Measurements from ENCODE around the gene TLX2. TPM values are rescaled to one million over a fixed set of nuclear protein-coding genes. Genes with fewer than 3 reads are reported as not detected.

TLX2 gene
- total and polyA plus RNA-seq, 7 donors, result not detected

DNA sequence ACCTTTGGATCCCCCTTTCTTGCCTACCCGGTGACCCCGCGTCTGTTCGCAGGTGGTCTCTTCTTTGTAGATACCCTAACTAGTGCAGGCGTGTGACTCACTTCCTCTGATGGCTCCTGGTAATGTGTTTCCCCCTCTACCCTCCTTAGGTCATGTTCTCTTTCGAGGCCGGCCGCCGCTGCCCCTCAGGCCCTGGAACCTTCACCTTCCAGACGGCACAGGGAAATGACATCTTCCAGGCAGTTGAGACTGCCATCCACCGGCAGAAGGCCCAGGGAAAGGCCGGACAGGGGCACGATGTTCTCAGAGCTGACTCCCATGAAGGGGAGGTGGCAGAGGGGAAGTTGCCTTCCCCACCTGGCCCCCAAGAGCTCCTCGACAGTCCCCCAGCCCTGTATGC, 41.9 kb downstream of the TLX2 start:
- no peaks in the 10 kb centered on the region for H3K36me3 ChIP-seq (ENCODE audit: insufficient read depth in 1 of 2, low read depth in 1 of 2)
- H3K4me1 ChIP-seq, result peaks cover 10% of the 10 kb centered on the region
- DNase-seq, result no peak
- H3K27me3 ChIP-seq (ENCODE audit: insufficient read depth in 3 of 3, low read length in 2 of 3), result peaks cover 0 to 56% (median 15%) of the 10 kb centered on the region in 3 donors
- intact Hi-C loops (cut with DNase I), result no loop called here
- no peak overlapping the region for H3K27ac ChIP-seq
- TF ChIP-seq, protein P1, sequence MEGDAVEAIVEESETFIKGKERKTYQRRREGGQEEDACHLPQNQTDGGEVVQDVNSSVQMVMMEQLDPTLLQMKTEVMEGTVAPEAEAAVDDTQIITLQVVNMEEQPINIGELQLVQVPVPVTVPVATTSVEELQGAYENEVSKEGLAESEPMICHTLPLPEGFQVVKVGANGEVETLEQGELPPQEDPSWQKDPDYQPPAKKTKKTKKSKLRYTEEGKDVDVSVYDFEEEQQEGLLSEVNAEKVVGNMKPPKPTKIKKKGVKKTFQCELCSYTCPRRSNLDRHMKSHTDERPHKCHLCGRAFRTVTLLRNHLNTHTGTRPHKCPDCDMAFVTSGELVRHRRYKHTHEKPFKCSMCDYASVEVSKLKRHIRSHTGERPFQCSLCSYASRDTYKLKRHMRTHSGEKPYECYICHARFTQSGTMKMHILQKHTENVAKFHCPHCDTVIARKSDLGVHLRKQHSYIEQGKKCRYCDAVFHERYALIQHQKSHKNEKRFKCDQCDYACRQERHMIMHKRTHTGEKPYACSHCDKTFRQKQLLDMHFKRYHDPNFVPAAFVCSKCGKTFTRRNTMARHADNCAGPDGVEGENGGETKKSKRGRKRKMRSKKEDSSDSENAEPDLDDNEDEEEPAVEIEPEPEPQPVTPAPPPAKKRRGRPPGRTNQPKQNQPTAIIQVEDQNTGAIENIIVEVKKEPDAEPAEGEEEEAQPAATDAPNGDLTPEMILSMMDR (IDR thresholded peaks at IDR 0.05), result no peak
- 80 to 90% (median 82%) methylated on average over 13 to 14 of the region's 14 CpGs for WGBS, 3 donors
- H3K4me3 ChIP-seq, result peak overlapping the region; percentile 76
- no peaks in the 10 kb centered on the region for H3K9me3 ChIP-seq
- ATAC-seq, result no peak

DNA sequence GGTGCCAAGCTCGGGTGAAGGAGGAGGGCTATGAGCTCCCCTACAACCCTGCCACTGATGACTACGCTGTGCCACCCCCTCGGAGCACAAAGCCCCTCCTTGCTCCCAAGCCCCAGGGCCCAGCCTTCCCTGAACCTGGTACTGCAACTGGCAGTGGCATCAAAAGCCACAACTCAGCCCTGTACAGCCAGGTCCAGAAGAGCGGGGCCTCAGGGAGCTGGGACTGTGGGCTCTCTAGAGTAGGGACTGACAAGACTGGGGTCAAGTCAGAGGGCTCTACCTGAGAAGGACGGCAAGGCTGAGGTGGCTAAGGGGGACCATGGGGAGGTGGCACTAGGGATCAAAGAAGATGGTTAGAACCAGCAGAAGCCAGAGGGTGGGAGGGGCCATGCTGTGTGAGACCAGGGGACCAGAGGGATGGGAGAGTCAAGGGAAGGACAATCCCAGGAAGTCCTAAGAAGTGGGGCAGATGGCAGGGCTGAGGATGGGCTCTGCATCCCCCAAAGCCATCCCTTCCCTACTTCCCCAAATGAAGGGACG, 42.7 kb downstream of the TLX2 start:
- no peak overlapping the region for H3K4me3 ChIP-seq
- 86 to 91% (median 88%) methylated on average over 6 of the region's 6 CpGs for WGBS, 3 donors
- no peaks in the 10 kb centered on the region for H3K9me3 ChIP-seq
- ATAC-seq, result no peak
- H3K36me3 ChIP-seq (ENCODE audit: insufficient read depth in 1 of 2, low read depth in 1 of 2), result no peaks in the 10 kb centered on the region
- peaks cover 0 to 54% (median 15%) of the 10 kb centered on the region in 3 donors for H3K27me3 ChIP-seq (ENCODE audit: insufficient read depth in 3 of 3, low read length in 2 of 3)
- no peak overlapping the region for H3K27ac ChIP-seq
- intact Hi-C loops (cut with DNase I), result no loop called here
- no peak for DNase-seq
- peaks cover 10% of the 10 kb centered on the region for H3K4me1 ChIP-seq
- TF ChIP-seq, protein P1 (IDR thresholded peaks at IDR 0.05), result no peak

DNA sequence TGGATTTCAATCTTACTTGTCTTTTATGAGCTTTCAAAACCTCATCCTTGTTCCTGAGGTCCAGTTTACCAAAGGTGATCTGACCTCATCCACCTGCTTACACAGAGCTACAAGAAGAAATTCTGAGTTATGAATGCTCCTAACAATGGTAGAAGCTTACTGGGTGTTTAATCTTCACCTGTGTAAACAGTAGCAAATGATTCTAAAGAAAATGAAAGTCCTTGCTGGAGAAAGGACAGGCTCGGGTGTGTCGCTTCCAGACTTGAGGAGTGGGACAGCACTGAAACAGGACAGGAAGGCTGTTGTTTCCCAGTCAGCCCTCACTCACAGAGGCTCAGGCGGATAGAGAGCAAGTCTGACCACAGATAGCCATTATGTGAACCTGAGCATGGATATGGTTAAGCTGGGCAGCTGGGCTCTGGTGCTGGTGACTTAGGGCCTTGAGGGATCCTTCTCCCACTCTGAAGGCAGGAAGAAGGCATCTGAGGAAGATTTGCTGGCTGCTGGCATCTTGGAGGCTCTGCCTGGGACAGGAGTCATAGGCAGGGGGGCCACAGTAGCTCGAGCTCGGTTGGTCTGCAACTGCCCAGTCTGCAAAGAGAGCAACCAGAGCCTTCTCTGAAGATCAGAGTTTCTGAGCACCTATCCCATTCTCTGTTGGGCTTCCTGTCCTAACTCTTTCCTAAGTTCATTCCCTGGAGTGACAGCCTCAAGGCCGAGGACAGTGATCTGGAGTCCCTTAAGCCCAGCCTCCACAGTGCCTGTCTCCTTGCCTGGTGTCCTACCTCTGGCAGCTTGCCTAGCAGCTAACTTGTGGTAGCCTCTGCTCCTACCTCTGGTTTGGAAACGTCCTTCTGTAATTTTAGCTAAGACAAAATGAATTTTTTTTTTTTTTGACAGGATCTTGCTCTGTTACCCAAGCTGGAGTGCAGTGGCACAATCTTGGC, 44.3 kb downstream of the TLX2 start:
- H3K27me3 ChIP-seq (ENCODE audit: insufficient read depth in 3 of 3, low read length in 2 of 3), result peaks cover 0 to 47% (median 16%) of the 10 kb centered on the region in 3 donors
- no peak for ATAC-seq
- no peak overlapping the region for H3K4me3 ChIP-seq
- intact Hi-C loops (cut with DNase I), result no loop called here
- H3K27ac ChIP-seq, result no peak overlapping the region
- peaks cover 10% of the 10 kb centered on the region for H3K4me1 ChIP-seq
- H3K9me3 ChIP-seq, result no peaks in the 10 kb centered on the region
- H3K36me3 ChIP-seq (ENCODE audit: insufficient read depth in 1 of 2, low read depth in 1 of 2), result no peaks in the 10 kb centered on the region
- DNase-seq, result no peak
- WGBS, 3 donors, result 62 to 72% (median 70%) methylated on average over 7 of the region's 7 CpGs
- TF ChIP-seq, protein P1 (IDR thresholded peaks at IDR 0.05), result no peak

DNA sequence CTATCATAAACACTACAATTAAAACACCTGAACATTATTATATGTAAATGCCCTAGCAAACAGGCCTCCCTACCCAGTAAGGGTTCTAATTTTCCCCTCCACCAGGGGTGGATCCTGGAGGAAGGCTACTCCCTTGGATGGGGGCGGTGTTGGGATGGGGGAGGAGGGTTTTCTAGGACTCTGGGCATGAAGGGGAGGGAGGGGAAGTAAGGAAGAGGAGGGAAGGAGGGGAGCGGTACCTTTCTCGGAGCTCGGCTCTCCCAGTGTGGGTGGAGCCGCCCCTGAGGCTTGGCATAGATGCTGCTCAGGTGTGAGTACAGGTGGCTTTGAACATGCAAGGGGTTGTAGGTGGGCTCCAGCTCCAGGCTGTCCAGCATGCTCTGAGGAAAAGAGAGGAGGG, 45.7 kb downstream of the TLX2 start:
- WGBS, 3 donors, result 36 to 47% (median 47%) methylated on average over 5 of the region's 5 CpGs
- no peak for DNase-seq
- Histone ChIP-seq H3K27ac (no peak overlapping the region), H3K27me3 (ENCODE audit: insufficient read depth in 3 of 3, low read length in 2 of 3) (peaks cover 0 to 39% (median 11%) of the 10 kb centered on the region in 3 donors), H3K4me3 (no peak overlapping the region), H3K36me3 (ENCODE audit: insufficient read depth in 1 of 2, low read depth in 1 of 2) (no peaks in the 10 kb centered on the region), H3K4me1 (peaks cover 7% of the 10 kb centered on the region), H3K9me3 (no peaks in the 10 kb centered on the region)
- intact Hi-C loops (cut with DNase I), result no loop called here
- TF ChIP-seq, protein P1 (IDR thresholded peaks at IDR 0.05), result no peak
- ATAC-seq, result no peak

All from psoas muscle (tissue), 8 donors.